ENCODE data around the gene MED26. TPM values are rescaled to one million over a fixed set of nuclear protein-coding genes. Genes with fewer than 3 reads are reported as not detected.

Gene MED26
- total and polyA plus RNA-seq, 10 of the 15 experiments (the other 5 are each of a cell fraction or from before 2014, with no cell fraction given) = 1.1 to 21.4 (median 9.7) TPM

- Histone ChIP-seq H4K20me1 (ENCODE audit: control insufficient read depth, insufficient read depth) (no peaks in the 10 kb centered on the region), H3K9me3 (replicated peaks; ENCODE audit: control insufficient read depth, insufficient read depth, low read length) (no peaks in the 10 kb centered on the region), H3K4me1 (ENCODE audit: control insufficient read depth, insufficient read depth, low read length) (peaks cover 5% of the 10 kb centered on the region; the same call in 1 of the 2 replicates), H3K4me2 (ENCODE audit: control insufficient read depth, insufficient read depth) (no peak overlapping the region), H3K9ac (ENCODE audit: control insufficient read depth, insufficient read depth, low read length) (no peak overlapping the region), H3K4me3 (no peak overlapping the region), H3K27ac (ENCODE audit: control insufficient read depth, insufficient read depth) (no peak overlapping the region), H3K36me3 (ENCODE audit: control insufficient read depth in 2 of 2, insufficient read depth in 2 of 2, low read length in 1 of 2) (peaks cover 0 to 2% of the 10 kb centered on the region in 2 experiments; a peak in 3 of 4 replicates), H3K27me3 (replicated peaks in 1 of 2; ENCODE audit: control insufficient read depth in 2 of 2, insufficient read depth in 2 of 2, low read length in 1 of 2) (no peaks in the 10 kb centered on the region), H3K79me2 (ENCODE audit: control insufficient read depth, insufficient read depth, low read length) (peaks cover 15% of the 10 kb centered on the region), H2AFZ (ENCODE audit: control insufficient read depth, low read depth, low read length) (no peak overlapping the region)
- TF ChIP-seq BHLHE40 (IDR thresholded peaks at IDR 0.05; ENCODE audit: borderline replicate concordance in 1 of 2, low read depth in 2 of 2, low read length in 1 of 2) (no peak), EP300 (IDR thresholded peaks at IDR 0.05; ENCODE audit: borderline replicate concordance in 1 of 2, control insufficient read depth in 1 of 2, low read depth in 2 of 2, low read length in 2 of 2) (no peak), SP1 (IDR thresholded peaks at IDR 0.05; ENCODE audit: low read depth, low read length) (no peak), USF2 (IDR thresholded peaks at IDR 0.05; ENCODE audit: borderline replicate concordance, low read depth, low read length) (no peak), SRF (IDR thresholded peaks at IDR 0.05; ENCODE audit: low read depth in 2 of 2, low read length in 2 of 2) (no peak), E2F4 (IDR thresholded peaks at IDR 0.05; ENCODE audit: low read depth, low read length) (no peak), IRF4 (IDR thresholded peaks at IDR 0.05; ENCODE audit: low read depth, low read length) (no peak), BRCA1 (IDR thresholded peaks at IDR 0.05; ENCODE audit: low read depth, low read length) (no peak), NBN (IDR thresholded peaks at IDR 0.05) (no peak), HCFC1 (IDR thresholded peaks at IDR 0.05; ENCODE audit: low read length) (no peak), RBBP5 (conservative IDR thresholded peaks at IDR 0.05) (no peak), CHD4 (IDR thresholded peaks at IDR 0.05) (no peak)
- ChIA-PET CTCF (no interaction called here), RAD21 (ENCODE audit: unreplicated experiment) (no interaction called here), POLR2A (interaction anchor here (1.0 kb wide), 1 partner anchor 87 kb away, joined by 5 read pairs; no protein-coding TSS in a partner anchor), SMC1A (ENCODE audit: uncharacterized antibody, unreplicated experiment) (no interaction called here)
- ATAC-seq (no peak), FAIRE-seq (no peak), DNase-seq (ENCODE audit: low read depth, low spot score) (no peak)
- no TSS peak for BruUV-seq (replicated peaks)
- intact Hi-C loops (cut with micrococcal nuclease; ENCODE audit: unreplicated experiment) = no loop called here
- in situ Hi-C loops (cut with MboI) = no loop called here
- 97% methylated on average over 5 of the region's 5 CpGs for WGBS (ENCODE audit: insufficient coverage, insufficient replicate concordance, low lambda C conversion rate, missing lambda C conversion rate)
These were observed 40.2 kb upstream of the MED26 start for GRCh38 chr19:16668176-16668575.

All from GM12878 (cell line).